ENCODE results near the gene ASXL2. TPM values are rescaled to one million over a fixed set of nuclear protein-coding genes. Genes with fewer than 3 reads are reported as not detected.

ASXL2 gene
- total and polyA plus RNA-seq, 2 of the 13 experiments (the other 11 are each of a cell fraction or from before 2014, with no cell fraction given) = 12.1 to 19.2 TPM

DNA sequence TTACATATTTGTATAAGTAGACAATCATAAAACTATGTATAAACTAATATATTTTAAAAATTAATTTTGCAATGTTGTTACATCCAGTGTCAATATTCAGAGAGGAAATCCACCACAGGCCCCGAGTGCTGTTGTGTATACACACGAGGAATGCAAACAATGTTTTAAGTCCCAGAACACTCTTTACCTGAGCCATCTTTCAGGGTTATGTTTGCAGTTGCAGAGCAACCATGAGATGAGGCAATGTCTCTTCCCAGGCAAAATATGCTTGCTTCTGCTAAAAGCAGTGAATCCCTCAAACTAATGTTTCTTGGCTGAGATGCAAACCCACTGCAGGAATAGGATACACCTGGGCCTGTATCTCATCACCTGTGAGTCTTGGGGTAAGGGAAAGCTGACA lies 91.3 kb downstream of the ASXL2 start (continued):
- TF ChIP-seq NFATC3 (CRISPR knock-in tag; IDR thresholded peaks at IDR 0.05) (no peak), ZNF839 (CRISPR knock-in tag; IDR thresholded peaks at IDR 0.05; ENCODE audit: borderline replicate concordance) (no peak), FLYWCH1 (CRISPR knock-in tag; IDR thresholded peaks at IDR 0.05) (no peak), MED8 (CRISPR knock-in tag; IDR thresholded peaks at IDR 0.05; ENCODE audit: insufficient replicate concordance) (no peak), HHEX (CRISPR knock-in tag; IDR thresholded peaks at IDR 0.05) (peak; percentile 77), NPAS2 (CRISPR knock-in tag; IDR thresholded peaks at IDR 0.05; ENCODE audit: borderline replicate concordance) (no peak), NFIB (CRISPR knock-in tag; IDR thresholded peaks at IDR 0.05; ENCODE audit: borderline replicate concordance) (no peak), ZMYM2 (CRISPR knock-in tag; IDR thresholded peaks at IDR 0.05) (no peak), MATR3 (CRISPR knock-in tag; IDR thresholded peaks at IDR 0.05) (no peak), NFE2L1 (CRISPR knock-in tag; IDR thresholded peaks at IDR 0.05; ENCODE audit: borderline replicate concordance) (no peak), KDM4B (CRISPR knock-in tag; IDR thresholded peaks at IDR 0.05) (0 out of 2 replicates have a peak, but pooled peaks have one; percentile 67), SKI (IDR thresholded peaks at IDR 0.05; ENCODE audit: partially characterized antibody) (peak; percentile 27), TERF1 (CRISPR knock-in tag; IDR thresholded peaks at IDR 0.05) (no peak), AFF4 (CRISPR knock-in tag; IDR thresholded peaks at IDR 0.05) (no peak)
- TF ChIP-seq, protein P1, sequence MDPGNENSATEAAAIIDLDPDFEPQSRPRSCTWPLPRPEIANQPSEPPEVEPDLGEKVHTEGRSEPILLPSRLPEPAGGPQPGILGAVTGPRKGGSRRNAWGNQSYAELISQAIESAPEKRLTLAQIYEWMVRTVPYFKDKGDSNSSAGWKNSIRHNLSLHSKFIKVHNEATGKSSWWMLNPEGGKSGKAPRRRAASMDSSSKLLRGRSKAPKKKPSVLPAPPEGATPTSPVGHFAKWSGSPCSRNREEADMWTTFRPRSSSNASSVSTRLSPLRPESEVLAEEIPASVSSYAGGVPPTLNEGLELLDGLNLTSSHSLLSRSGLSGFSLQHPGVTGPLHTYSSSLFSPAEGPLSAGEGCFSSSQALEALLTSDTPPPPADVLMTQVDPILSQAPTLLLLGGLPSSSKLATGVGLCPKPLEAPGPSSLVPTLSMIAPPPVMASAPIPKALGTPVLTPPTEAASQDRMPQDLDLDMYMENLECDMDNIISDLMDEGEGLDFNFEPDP (CRISPR knock-in tag; conservative IDR thresholded peaks at IDR 0.05) = no peak
- TF ChIP-seq, protein P2, sequence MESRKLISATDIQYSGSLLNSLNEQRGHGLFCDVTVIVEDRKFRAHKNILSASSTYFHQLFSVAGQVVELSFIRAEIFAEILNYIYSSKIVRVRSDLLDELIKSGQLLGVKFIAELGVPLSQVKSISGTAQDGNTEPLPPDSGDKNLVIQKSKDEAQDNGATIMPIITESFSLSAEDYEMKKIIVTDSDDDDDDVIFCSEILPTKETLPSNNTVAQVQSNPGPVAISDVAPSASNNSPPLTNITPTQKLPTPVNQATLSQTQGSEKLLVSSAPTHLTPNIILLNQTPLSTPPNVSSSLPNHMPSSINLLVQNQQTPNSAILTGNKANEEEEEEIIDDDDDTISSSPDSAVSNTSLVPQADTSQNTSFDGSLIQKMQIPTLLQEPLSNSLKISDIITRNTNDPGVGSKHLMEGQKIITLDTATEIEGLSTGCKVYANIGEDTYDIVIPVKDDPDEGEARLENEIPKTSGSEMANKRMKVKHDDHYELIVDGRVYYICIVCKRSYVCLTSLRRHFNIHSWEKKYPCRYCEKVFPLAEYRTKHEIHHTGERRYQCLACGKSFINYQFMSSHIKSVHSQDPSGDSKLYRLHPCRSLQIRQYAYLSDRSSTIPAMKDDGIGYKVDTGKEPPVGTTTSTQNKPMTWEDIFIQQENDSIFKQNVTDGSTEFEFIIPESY (CRISPR knock-in tag; IDR thresholded peaks at IDR 0.05) = no peak
- TF ChIP-seq, protein P3, sequence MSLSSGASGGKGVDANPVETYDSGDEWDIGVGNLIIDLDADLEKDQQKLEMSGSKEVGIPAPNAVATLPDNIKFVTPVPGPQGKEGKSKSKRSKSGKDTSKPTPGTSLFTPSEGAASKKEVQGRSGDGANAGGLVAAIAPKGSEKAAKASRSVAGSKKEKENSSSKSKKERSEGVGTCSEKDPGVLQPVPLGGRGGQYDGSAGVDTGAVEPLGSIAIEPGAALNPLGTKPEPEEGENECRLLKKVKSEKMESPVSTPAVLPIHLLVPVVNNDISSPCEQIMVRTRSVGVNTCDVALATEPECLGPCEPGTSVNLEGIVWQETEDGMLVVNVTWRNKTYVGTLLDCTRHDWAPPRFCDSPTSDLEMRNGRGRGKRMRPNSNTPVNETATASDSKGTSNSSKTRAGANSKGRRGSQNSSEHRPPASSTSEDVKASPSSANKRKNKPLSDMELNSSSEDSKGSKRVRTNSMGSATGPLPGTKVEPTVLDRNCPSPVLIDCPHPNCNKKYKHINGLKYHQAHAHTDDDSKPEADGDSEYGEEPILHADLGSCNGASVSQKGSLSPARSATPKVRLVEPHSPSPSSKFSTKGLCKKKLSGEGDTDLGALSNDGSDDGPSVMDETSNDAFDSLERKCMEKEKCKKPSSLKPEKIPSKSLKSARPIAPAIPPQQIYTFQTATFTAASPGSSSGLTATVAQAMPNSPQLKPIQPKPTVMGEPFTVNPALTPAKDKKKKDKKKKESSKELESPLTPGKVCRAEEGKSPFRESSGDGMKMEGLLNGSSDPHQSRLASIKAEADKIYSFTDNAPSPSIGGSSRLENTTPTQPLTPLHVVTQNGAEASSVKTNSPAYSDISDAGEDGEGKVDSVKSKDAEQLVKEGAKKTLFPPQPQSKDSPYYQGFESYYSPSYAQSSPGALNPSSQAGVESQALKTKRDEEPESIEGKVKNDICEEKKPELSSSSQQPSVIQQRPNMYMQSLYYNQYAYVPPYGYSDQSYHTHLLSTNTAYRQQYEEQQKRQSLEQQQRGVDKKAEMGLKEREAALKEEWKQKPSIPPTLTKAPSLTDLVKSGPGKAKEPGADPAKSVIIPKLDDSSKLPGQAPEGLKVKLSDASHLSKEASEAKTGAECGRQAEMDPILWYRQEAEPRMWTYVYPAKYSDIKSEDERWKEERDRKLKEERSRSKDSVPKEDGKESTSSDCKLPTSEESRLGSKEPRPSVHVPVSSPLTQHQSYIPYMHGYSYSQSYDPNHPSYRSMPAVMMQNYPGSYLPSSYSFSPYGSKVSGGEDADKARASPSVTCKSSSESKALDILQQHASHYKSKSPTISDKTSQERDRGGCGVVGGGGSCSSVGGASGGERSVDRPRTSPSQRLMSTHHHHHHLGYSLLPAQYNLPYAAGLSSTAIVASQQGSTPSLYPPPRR (CRISPR knock-in tag; IDR thresholded peaks at IDR 0.05; ENCODE audit: borderline replicate concordance) = peak; percentile 84; the same call in 1 of the 2 replicates
